Measurements from ENCODE around the gene JMJD4.

The JMJD4 gene

GRCh38 chr1:227749916-227750710 lies 15.0 kb upstream of the JMJD4 start:
- no peak for TF ChIP-seq CTCF (IDR thresholded peaks at IDR 0.05; ENCODE audit: borderline replicate concordance, insufficient read depth, low read depth, low read length)
- no peak overlapping the region for H3K4me3 ChIP-seq (ENCODE audit: low read depth, low read length)

GRCh38 chr1:227749225-227749624 lies 14.1 kb upstream of the JMJD4 start:
- TF ChIP-seq CTCF (IDR thresholded peaks at IDR 0.05; ENCODE audit: borderline replicate concordance, insufficient read depth, low read depth, low read length): no peak
- H3K4me3 ChIP-seq (ENCODE audit: low read depth, low read length): no peak overlapping the region

- no peak overlapping the region for H3K4me3 ChIP-seq (ENCODE audit: low read depth, low read length)
- no peak for TF ChIP-seq CTCF (IDR thresholded peaks at IDR 0.05; ENCODE audit: borderline replicate concordance, insufficient read depth, low read depth, low read length)
These were observed 13.5 kb upstream of the JMJD4 start for GRCh38 chr1:227748496-227749182.

GRCh38 chr1:227747948-227748495 lies 12.9 kb upstream of the JMJD4 start:
- TF ChIP-seq CTCF (IDR thresholded peaks at IDR 0.05; ENCODE audit: borderline replicate concordance, insufficient read depth, low read depth, low read length): no peak
- no peak overlapping the region for H3K4me3 ChIP-seq (ENCODE audit: low read depth, low read length)

GRCh38 chr1:227747382-227747781 lies 12.3 kb upstream of the JMJD4 start:
- H3K4me3 ChIP-seq (ENCODE audit: low read depth, low read length): no peak overlapping the region
- TF ChIP-seq CTCF (IDR thresholded peaks at IDR 0.05; ENCODE audit: borderline replicate concordance, insufficient read depth, low read depth, low read length): no peak

GRCh38 chr1:227746676-227747075 lies 11.6 kb upstream of the JMJD4 start:
- no peak for TF ChIP-seq CTCF (IDR thresholded peaks at IDR 0.05; ENCODE audit: borderline replicate concordance, insufficient read depth, low read depth, low read length)
- H3K4me3 ChIP-seq (ENCODE audit: low read depth, low read length): no peak overlapping the region
